ENCODE measurements around the gene UNC79. TPM values are rescaled to one million over a fixed set of nuclear protein-coding genes. Genes with fewer than 3 reads are reported as not detected.

Gene UNC79
- total RNA-seq, 2 donors from 2014 or later: 0.05 to 0.09 TPM

DNA sequence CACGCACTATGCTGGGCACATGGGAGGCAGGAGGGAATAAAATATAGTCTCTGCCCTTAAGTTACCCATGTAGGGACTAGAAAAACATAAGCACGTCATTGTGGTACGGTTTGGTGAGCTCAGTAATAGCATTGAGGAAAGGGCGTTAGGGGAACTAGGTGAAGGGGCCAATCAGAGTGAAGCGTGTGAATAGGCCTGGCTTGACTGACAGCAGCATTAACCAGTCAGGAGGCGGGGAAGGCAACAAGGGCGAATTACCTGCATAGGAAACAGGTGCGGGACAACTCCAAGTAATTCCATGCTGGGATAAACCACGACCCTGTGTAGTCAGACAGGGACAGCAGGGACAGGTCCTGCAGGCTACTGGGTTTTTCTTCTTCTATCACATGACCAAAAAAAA, 107.7 kb downstream of the UNC79 start:
- intact Hi-C loops (cut with DNase I): no loop called here
- DNase-seq (ENCODE audit: low spot score): no peak

- no peak for DNase-seq (ENCODE audit: low spot score)
- intact Hi-C loops (cut with DNase I): no loop called here
Measured at GRCh38 chr14:93540235-93540634, 109.5 kb downstream of the UNC79 start.

GRCh38 chr14:93543766-93544165, 113.0 kb downstream of the UNC79 start:
- DNase-seq (ENCODE audit: low spot score): no peak
- intact Hi-C loops (cut with DNase I): no loop called here

GRCh38 chr14:93544212-93544611, 113.5 kb downstream of the UNC79 start:
- no peak for DNase-seq (ENCODE audit: low spot score)
- intact Hi-C loops (cut with DNase I): no loop called here

GRCh38 chr14:93546642-93547041, 115.9 kb downstream of the UNC79 start:
- no peak for DNase-seq (ENCODE audit: low spot score)
- intact Hi-C loops (cut with DNase I): no loop called here

GRCh38 chr14:93548102-93548843, 117.5 kb downstream of the UNC79 start:
- DNase-seq (ENCODE audit: low spot score): no peak
- intact Hi-C loops (cut with DNase I): no loop called here

- DNase-seq (ENCODE audit: low spot score): no peak
- intact Hi-C loops (cut with DNase I): no loop called here
Measured at GRCh38 chr14:93549595-93549994, 118.9 kb downstream of the UNC79 start.

DNA sequence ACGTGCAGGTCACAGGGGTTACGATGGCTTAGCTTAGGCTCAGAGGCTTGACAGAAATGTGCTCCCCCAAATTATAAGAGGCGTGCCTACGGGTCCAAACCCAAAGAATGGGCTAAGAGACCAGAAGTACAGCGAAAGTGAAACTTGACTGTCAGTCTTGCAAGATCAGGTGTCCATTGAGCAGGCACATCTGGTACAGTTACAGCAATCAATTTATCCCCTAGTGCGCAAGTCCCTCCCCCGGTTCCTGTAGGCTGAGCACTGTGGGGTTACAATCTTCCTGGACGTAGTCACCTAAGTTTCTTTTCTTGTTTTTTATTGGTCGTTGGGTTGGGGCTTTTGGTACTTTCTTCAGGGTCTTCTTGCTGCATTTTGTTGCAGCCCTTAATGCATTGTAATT, 134.2 kb downstream of the UNC79 start:
- DNase-seq (ENCODE audit: low spot score): no peak
- intact Hi-C loops (cut with DNase I): no loop called here

- intact Hi-C loops (cut with DNase I): no loop called here
Measured at GRCh38 chr14:93566065-93566693, 135.4 kb downstream of the UNC79 start.

GRCh38 chr14:93571275-93571674, 140.5 kb downstream of the UNC79 start:
- DNase-seq (ENCODE audit: low spot score): no peak
- intact Hi-C loops (cut with DNase I): no loop called here

More at GRCh38 chr14:93566065-93566693, 135.4 kb downstream of the UNC79 start:
- no peak for DNase-seq (ENCODE audit: low spot score)

- DNase-seq (ENCODE audit: low spot score): no peak
- intact Hi-C loops (cut with DNase I): no loop called here
Measured at GRCh38 chr14:93579178-93579577, 148.4 kb downstream of the UNC79 start.

DNA sequence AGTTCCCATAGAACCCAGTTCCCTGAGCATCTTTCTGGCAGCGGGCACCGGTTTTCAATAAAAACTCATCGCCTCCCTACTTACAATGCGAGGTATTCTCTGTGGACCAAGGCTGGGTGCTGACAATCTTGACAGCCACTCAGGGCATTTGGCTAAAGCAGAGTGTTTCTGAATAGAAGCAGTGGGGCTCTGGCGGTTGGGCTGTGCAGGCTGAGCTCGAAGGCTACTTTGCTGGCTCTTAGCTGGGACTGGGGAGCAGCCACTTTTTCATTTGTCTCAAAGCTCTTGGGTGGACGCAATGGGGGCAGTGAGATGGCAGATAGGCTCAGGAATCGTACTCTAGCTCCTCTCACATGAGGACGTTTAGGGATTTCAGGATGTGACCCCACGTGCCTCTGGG, 151.8 kb downstream of the UNC79 start:
- intact Hi-C loops (cut with DNase I): no loop called here
- DNase-seq (ENCODE audit: low spot score): no peak

DNA sequence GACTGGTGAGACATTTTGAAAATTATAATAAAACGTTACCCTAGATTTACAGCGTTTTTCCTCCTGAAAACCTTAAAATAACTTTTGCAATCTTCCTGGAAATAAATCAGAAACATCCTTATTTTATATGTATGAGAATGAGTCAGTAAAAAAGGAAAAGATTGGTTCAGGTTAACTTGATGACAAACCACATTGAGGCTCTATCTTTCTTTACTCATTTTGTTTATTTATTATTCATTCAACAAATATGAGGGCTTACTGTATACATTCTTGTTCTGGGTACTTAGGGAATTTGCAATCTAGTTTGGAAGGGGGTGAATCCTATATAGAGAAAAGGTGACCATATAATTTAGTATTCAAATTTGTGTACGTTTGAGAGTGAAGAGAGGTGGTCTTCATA, 156.6 kb downstream of the UNC79 start:
- no peak for DNase-seq (ENCODE audit: low spot score)

DNA sequence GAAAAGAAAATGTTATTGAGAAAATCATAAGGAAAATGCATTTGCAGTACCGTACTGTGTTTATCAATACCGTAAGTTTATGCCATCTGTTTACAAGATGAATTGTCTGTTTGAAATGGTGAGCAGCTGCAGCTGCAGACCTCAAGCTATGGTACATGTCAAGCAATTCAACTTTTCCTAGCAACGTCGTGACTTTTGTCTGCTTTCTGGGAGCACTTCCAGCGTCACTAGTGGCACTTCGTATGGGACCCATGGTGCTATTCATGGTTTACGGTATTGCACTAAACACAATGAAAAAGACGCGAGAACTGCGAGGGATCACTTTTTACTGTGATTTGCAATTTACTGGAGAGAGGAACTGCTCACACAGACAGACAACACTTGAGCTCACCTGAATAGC, 160.8 kb downstream of the UNC79 start:
- DNase-seq (ENCODE audit: low spot score): no peak
- intact Hi-C loops (cut with DNase I): no loop called here

More for the DNA sequence above, 156.6 kb downstream of the UNC79 start:
- intact Hi-C loops (cut with DNase I): no loop called here

GRCh38 chr14:93592786-93593185, 162.0 kb downstream of the UNC79 start:
- DNase-seq (ENCODE audit: low spot score): no peak

DNA sequence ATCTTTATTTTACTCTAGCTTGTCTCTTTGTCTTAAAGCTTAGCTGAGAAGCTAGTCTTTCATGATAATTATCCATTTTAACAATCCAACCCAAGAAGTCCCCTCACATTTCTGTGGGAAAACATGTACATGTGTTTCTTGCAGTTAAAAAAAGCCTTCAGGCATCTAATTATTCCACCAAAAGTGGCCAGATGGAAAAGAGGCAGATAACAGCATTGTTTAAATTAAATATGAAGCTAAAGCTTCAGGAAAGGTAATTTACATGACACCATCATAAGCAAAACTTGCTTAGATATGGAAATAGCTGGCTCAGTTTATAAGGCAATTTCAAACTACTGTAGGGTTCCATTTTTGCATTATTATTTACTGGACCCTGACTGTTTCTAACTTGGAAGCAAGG, 175.4 kb downstream of the UNC79 start:
- DNase-seq (ENCODE audit: low spot score): no peak
- intact Hi-C loops (cut with DNase I): no loop called here

More at GRCh38 chr14:93592786-93593185, 162.0 kb downstream of the UNC79 start:
- intact Hi-C loops (cut with DNase I): no loop called here

DNA sequence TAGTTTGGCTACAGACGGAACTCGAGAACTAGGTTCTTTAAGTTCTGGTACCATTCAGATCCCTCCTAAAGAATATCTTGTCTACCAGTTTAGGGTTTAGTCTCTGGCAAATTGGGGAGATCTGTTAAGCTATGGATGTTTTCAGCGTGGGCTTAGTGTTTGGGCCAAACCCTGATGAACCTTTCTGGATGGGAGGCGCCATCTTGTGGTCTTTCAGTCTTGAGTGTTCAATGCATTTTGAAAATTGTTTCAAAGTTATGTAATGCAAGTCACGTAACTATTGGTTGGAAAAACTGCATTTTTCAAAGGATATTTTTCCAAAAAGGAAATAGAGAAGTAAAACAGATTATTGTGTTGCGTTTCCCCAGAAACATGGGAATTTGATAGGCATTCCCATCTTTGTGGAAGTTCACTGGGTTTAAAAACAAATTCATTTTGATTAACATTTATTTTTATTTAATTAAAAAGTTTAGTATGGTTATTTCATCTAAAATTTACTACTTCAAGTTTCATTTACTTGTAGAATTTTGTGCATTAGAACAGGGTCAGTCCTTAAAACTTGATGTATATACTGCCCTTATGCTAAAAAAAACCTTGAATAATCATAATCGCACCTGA, 188.5 kb downstream of the UNC79 start:
- intact Hi-C loops (cut with DNase I): no loop called here
- no peak for DNase-seq (ENCODE audit: low spot score)

DNA sequence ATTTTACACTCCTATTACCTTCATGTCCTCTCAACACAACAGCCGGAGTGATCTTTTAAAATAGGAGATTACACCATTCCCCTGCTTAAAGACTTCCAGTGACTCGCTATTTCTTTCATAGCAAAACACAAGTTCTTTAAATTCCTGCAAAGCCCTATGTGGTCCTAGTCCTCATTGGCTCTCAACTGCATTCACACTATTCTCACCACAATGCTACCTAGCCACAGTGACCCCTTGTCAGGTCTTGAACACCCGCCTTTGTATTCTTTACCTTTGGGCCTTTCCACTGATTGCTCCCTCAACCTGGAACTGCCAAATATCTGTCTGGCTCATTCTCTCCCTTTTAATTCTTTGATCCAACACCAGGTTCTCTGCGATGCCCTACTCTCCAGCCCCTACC, 197.3 kb downstream of the UNC79 start:
- DNase-seq (ENCODE audit: low spot score): no peak
- intact Hi-C loops (cut with DNase I): no loop called here

- no peak for DNase-seq (ENCODE audit: low spot score)
- intact Hi-C loops (cut with DNase I): no loop called here
Measured at GRCh38 chr14:93629643-93630042, 198.9 kb downstream of the UNC79 start.

DNA sequence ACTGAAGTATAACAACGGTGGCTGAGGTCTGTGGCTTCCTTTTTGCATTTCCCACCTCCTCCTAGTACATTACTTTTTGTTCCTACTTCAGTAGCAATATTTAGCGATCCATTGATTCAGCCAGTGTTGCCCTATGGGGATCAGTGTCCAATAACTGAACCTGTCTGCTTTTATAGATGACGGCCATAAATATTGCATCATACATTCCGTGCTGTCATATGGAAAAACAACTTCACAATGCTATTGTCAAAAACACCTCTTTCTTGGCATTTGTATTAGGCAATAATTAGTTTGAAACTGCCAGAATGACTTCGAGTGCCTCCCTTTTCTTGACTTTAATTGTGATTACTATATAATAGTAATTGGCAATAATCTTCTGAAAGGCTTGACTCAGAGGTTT, 208.1 kb downstream of the UNC79 start:
- DNase-seq (ENCODE audit: low spot score): no peak
- intact Hi-C loops (cut with DNase I): no loop called here

- intact Hi-C loops (cut with DNase I): no loop called here
- DNase-seq (ENCODE audit: low spot score): no peak
Measured at GRCh38 chr14:93643127-93643526, 212.4 kb downstream of the UNC79 start.
